Chondrocyte (in vitro differentiated cells): Measurements from ENCODE around the gene C3orf70. TPM values are rescaled to one million over a fixed set of nuclear protein-coding genes. Genes with fewer than 3 reads are reported as not detected.
"Not testable (repeated sequence)": the region's sequence is repeated elsewhere in the genome, so short reads cannot be mapped to it uniquely, and the experiment has no call there.

Experiments
- DNase-seq: peaks from one replicate; pipeline ENCODE4 v3.0.0; 2021; ENCODE audit warnings: mixed read lengths, low spot score
- H3K27ac Mint-ChIP-seq: one replicate; pipeline ENCODE4 v1.8.0; 2021; ENCODE audit warnings: mild to moderate bottlenecking, moderate library complexity, mixed read lengths; ENCODE audit not compliant: unreplicated experiment
- H3K27me3 Mint-ChIP-seq: 2 replicates; pipeline ENCODE4 v1.8.0; 2021; ENCODE audit warnings: low read depth, mixed read lengths
- H3K36me3 Mint-ChIP-seq: 2 replicates; pipeline ENCODE4 v1.8.0; 2021; ENCODE audit warnings: low read depth, mixed read lengths
- H3K4me1 Mint-ChIP-seq: 2 replicates; pipeline ENCODE4 v1.8.0; 2021; ENCODE audit warnings: low read depth, mild to moderate bottlenecking, mixed read lengths
- H3K4me3 Mint-ChIP-seq: one replicate; pipeline ENCODE4 v1.8.0; 2021; ENCODE audit warnings: mild to moderate bottlenecking, moderate library complexity, mixed read lengths; ENCODE audit not compliant: unreplicated experiment
- H3K9me3 Mint-ChIP-seq: 2 replicates; pipeline ENCODE4 v1.8.0; 2021; ENCODE audit warnings: low read depth, mixed read lengths
- CTCF ChIP-seq: fragments of 200-600 bp; sonication (generic); IDR thresholded peaks from 2 replicates; pipeline ENCODE4 v1.5.0; 2021; ENCODE audit warnings: antibody characterized with exemption, mild to moderate bottlenecking, moderate library complexity
- total RNA-seq: library from RNA; stranded (reverse); gene quantifications from 3 replicates; pipeline ENCODE4 v1.2.1, GENCODE V29; 2021

C3orf70 gene
- total RNA-seq, 1 donor from 2014 or later: 27.7 TPM

DNA sequence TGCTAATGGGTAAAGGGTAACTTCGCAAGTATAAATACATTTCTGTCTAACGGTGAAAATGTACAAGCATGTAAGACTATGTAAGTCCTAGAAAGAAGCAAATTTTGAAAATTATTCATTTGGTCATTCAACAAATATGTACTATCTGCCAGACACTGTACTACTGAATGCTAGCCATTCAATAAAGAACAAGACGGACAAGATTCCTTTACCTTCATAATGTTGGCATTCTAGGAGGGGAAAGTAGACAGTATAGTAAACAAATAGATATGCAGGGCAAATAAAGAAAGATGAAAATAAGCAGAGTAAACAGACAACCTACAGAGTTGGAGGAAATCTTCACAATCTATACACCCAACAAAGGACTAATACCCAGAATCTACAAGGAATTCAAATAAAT, 32.7 kb downstream of the C3orf70 start:
- peaks cover 13% of the 10 kb centered on the region for H3K9me3 Mint-ChIP-seq
- TF ChIP-seq CTCF: no peak
- DNase-seq: no peak
- H3K36me3 Mint-ChIP-seq: peaks cover 7% of the 10 kb centered on the region
- H3K4me1 Mint-ChIP-seq: peaks cover 4% of the 10 kb centered on the region
- H3K27ac Mint-ChIP-seq: no peak overlapping the region
- H3K4me3 Mint-ChIP-seq: no peak overlapping the region
- no peaks in the 10 kb centered on the region for H3K27me3 Mint-ChIP-seq

- H3K27ac Mint-ChIP-seq: no peak overlapping the region
- peaks cover 3% of the 10 kb centered on the region for H3K36me3 Mint-ChIP-seq
- H3K4me3 Mint-ChIP-seq: no peak overlapping the region
- TF ChIP-seq CTCF: no peak
- no peak for DNase-seq
- no peaks in the 10 kb centered on the region for H3K27me3 Mint-ChIP-seq
- peaks cover 23% of the 10 kb centered on the region for H3K4me1 Mint-ChIP-seq
- H3K9me3 Mint-ChIP-seq: peaks cover 6% of the 10 kb centered on the region
These were observed 37.5 kb downstream of the C3orf70 start for GRCh38 chr3:185115371-185115770.

- TF ChIP-seq CTCF: no peak
- Mint-ChIP-seq H3K36me3 (no peaks in the 10 kb centered on the region), H3K27ac (no peak overlapping the region), H3K27me3 (no peaks in the 10 kb centered on the region), H3K9me3 (peaks cover 3% of the 10 kb centered on the region), H3K4me3 (no peak overlapping the region), H3K4me1 (peaks cover 23% of the 10 kb centered on the region)
- no peak for DNase-seq
These were observed 38.1 kb downstream of the C3orf70 start for GRCh38 chr3:185114756-185115155.

GRCh38 chr3:185112186-185112585, 40.7 kb downstream of the C3orf70 start:
- Mint-ChIP-seq H3K4me1 (peaks cover 19% of the 10 kb centered on the region), H3K27me3 (no peaks in the 10 kb centered on the region), H3K36me3 (no peaks in the 10 kb centered on the region), H3K4me3 (no peak overlapping the region), H3K27ac (no peak overlapping the region), H3K9me3 (peaks cover 3% of the 10 kb centered on the region)
- TF ChIP-seq CTCF: no peak
- no peak for DNase-seq

- not testable (repeated sequence) for H3K4me3 Mint-ChIP-seq, DNase-seq, H3K9me3 Mint-ChIP-seq, H3K27me3 Mint-ChIP-seq, H3K36me3 Mint-ChIP-seq, H3K27ac Mint-ChIP-seq
- H3K4me1 Mint-ChIP-seq: peaks cover 30% of the 10 kb centered on the region
These were observed 43.8 kb downstream of the C3orf70 start for GRCh38 chr3:185109012-185109411.

GRCh38 chr3:185106256-185106890, 46.5 kb downstream of the C3orf70 start:
- Mint-ChIP-seq H3K36me3 (peaks cover 10% of the 10 kb centered on the region), H3K27ac (peak overlapping the region; percentile 88), H3K4me1 (peaks cover 16% of the 10 kb centered on the region), H3K9me3 (peaks cover 23% of the 10 kb centered on the region)
- not testable (repeated sequence) for H3K4me3 Mint-ChIP-seq, DNase-seq, H3K27me3 Mint-ChIP-seq
